ENCODE data around the gene POLL.

Gene POLL

DNA sequence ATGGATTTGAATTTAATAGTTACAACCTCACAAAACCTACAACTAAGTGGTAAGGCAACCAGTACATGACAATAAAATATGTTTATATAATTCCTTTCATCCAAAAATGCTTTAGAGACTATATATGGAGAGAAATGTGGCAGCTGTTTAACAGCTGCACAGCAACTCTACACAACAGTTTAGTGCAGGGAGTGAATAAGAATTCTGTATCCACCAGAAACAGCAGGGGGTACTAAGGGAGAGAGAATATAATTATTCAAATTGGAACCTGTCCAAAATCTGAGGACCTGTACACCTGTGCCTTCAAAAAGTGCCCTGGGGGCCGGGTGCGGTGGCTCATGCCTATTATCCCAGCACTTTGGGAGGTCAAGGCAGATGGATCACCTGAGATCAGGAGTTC, 49.6 kb downstream of the POLL start:
- Histone ChIP-seq H3K4me1 (no peaks in the 10 kb centered on the region), H2AFZ (no peak overlapping the region), H3K4me2 (ENCODE audit: low read length) (no peak overlapping the region), H3K4me3 (ENCODE audit: low read depth, low read length) (no peak overlapping the region), H3K9ac (no peak overlapping the region), H3K9me3 (ENCODE audit: control insufficient read depth, low read length) (no peaks in the 10 kb centered on the region), H3K36me3 (ENCODE audit: control insufficient read depth, insufficient read depth, low read length) (no peaks in the 10 kb centered on the region), H3K79me2 (peaks cover 2% of the 10 kb centered on the region), H3K27me3 (ENCODE audit: control insufficient read depth, insufficient read depth, low read length) (no peaks in the 10 kb centered on the region), H3K27ac (no peak overlapping the region)
- TF ChIP-seq, protein P1, sequence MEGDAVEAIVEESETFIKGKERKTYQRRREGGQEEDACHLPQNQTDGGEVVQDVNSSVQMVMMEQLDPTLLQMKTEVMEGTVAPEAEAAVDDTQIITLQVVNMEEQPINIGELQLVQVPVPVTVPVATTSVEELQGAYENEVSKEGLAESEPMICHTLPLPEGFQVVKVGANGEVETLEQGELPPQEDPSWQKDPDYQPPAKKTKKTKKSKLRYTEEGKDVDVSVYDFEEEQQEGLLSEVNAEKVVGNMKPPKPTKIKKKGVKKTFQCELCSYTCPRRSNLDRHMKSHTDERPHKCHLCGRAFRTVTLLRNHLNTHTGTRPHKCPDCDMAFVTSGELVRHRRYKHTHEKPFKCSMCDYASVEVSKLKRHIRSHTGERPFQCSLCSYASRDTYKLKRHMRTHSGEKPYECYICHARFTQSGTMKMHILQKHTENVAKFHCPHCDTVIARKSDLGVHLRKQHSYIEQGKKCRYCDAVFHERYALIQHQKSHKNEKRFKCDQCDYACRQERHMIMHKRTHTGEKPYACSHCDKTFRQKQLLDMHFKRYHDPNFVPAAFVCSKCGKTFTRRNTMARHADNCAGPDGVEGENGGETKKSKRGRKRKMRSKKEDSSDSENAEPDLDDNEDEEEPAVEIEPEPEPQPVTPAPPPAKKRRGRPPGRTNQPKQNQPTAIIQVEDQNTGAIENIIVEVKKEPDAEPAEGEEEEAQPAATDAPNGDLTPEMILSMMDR (IDR thresholded peaks at IDR 0.05) = no peak

DNA sequence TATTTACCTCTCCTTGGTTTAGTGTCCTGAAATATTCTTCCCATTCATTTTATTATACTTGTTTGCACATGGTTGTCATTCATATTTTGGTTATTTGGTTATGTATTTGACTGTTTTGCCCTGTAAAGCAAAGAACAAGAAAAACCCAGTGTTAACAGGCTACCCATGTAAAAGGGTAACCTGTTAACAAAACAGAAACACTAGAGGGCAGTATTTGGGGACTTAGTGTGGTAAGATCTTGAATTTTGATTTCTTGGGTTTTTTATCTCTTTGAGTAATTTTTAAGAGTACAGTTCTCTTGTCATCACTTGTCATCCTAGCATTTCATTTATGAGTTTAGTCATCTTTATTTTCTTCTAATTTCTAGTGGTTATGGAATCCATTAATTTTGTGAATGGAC, 51.3 kb downstream of the POLL start:
- Histone ChIP-seq H3K4me3 (ENCODE audit: low read depth, low read length) (no peak overlapping the region), H3K4me2 (ENCODE audit: low read length) (no peak overlapping the region), H3K9me3 (ENCODE audit: control insufficient read depth, low read length) (no peaks in the 10 kb centered on the region), H2AFZ (no peak overlapping the region), H3K27ac (no peak overlapping the region), H3K36me3 (ENCODE audit: control insufficient read depth, insufficient read depth, low read length) (no peaks in the 10 kb centered on the region), H3K9ac (no peak overlapping the region), H3K27me3 (ENCODE audit: control insufficient read depth, insufficient read depth, low read length) (no peaks in the 10 kb centered on the region), H3K79me2 (peaks cover 2% of the 10 kb centered on the region), H3K4me1 (no peaks in the 10 kb centered on the region)
- TF ChIP-seq, protein P1 (IDR thresholded peaks at IDR 0.05) = peak; percentile 48

DNA sequence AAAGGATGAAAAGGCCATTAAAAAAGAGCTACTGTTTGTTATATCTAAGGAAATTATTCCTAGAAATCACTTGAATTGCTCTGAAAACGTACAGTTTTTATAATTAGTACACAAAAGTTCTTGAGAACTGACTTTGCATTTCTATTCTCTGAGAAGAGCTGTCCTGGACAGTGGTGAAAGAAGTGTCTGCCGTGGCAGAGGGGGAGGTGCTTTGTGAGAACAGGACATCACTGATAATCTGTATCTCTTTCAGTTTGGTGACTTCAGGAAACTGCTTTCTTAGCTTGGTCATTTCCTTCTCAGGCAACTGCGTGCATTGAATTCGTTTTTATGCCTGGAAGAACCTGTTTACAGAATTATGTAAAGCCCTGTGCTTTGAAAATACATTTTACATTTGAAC, 52.1 kb downstream of the POLL start:
- Histone ChIP-seq H3K4me2 (ENCODE audit: low read length) (no peak overlapping the region), H3K27ac (no peak overlapping the region), H2AFZ (no peak overlapping the region), H3K4me3 (ENCODE audit: low read depth, low read length) (no peak overlapping the region), H3K9me3 (ENCODE audit: control insufficient read depth, low read length) (no peaks in the 10 kb centered on the region), H3K79me2 (peaks cover 2% of the 10 kb centered on the region), H3K4me1 (no peaks in the 10 kb centered on the region), H3K27me3 (ENCODE audit: control insufficient read depth, insufficient read depth, low read length) (no peaks in the 10 kb centered on the region), H3K36me3 (ENCODE audit: control insufficient read depth, insufficient read depth, low read length) (no peaks in the 10 kb centered on the region), H3K9ac (no peak overlapping the region)
- TF ChIP-seq, protein P1 (IDR thresholded peaks at IDR 0.05) = no peak

DNA sequence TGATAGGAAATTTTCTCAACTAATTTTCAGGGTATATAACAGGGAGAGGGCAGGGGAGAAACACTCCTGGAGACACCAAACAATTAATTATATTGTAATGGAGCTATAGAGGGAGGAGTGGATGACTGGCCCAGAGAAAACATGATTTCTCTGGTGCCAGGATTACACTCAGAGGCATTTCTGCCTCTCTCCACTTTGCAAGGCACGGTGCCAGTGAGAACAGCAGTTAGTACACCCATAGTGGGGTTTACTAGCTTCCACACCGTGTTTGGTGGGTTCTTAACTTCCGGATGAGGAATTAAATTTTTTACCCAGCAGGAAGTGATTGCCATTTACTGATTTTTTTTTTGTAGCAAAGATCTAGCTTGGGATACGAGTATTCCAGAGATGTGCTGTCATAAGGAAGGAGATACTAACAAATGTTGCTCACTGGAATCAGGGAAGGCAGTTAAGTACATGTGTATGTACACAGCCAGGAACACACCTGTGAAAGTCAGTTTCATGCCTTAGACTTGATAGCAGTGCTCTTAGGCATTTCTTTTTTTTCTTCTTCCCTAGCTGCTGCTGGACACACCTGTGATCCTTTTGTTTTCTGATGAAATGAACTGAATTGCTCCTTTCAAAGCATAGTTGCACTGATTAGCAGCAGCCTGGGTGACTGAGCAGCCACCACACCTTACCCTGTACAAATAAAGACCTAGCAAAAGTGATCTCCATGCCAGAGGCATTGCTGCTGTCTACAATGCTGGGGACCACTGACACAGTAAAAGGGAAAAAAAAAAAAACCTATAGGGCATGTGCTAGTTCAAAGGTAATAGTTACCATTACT, 58.1 kb downstream of the POLL start:
- TF ChIP-seq, protein P1 (IDR thresholded peaks at IDR 0.05) = no peak
- no peak overlapping the region for H3K4me3 ChIP-seq (ENCODE audit: low read depth, low read length)
- no peaks in the 10 kb centered on the region for H3K4me1 ChIP-seq
- no peaks in the 10 kb centered on the region for H3K27me3 ChIP-seq (ENCODE audit: control insufficient read depth, insufficient read depth, low read length)
- no peaks in the 10 kb centered on the region for H3K36me3 ChIP-seq (ENCODE audit: control insufficient read depth, insufficient read depth, low read length)
- H3K9me3 ChIP-seq (ENCODE audit: control insufficient read depth, low read length) = no peaks in the 10 kb centered on the region
- H2AFZ ChIP-seq = no peak overlapping the region
- no peak overlapping the region for H3K4me2 ChIP-seq (ENCODE audit: low read length)
- no peak overlapping the region for H3K9ac ChIP-seq
- no peak overlapping the region for H3K27ac ChIP-seq
- H3K79me2 ChIP-seq = peaks cover 2% of the 10 kb centered on the region

DNA sequence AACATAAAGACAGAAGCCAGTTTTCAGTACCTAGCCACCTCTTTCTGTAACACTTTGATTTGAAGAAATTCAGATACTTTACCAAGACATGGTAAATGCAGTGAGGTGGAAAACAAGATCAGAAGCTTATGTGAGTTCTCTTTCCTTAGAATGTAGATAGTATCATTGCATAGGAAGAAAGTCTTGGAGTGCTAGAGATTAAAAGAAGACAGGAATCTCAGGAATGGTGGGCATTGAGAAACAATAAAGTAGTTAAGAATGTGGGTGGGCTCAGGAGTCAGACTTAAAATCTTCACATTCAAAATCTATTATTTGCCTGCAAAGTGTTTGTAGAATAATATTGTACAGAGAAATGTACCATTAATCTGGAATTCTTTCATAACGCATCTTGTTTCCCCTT, 58.9 kb downstream of the POLL start:
- H3K9me3 ChIP-seq (ENCODE audit: control insufficient read depth, low read length) = no peaks in the 10 kb centered on the region
- no peaks in the 10 kb centered on the region for H3K4me1 ChIP-seq
- TF ChIP-seq, protein P1 (IDR thresholded peaks at IDR 0.05) = no peak
- H3K4me2 ChIP-seq (ENCODE audit: low read length) = no peak overlapping the region
- no peak overlapping the region for H3K27ac ChIP-seq
- H3K9ac ChIP-seq = no peak overlapping the region
- H3K27me3 ChIP-seq (ENCODE audit: control insufficient read depth, insufficient read depth, low read length) = no peaks in the 10 kb centered on the region
- H2AFZ ChIP-seq = no peak overlapping the region
- H3K79me2 ChIP-seq = peaks cover 2% of the 10 kb centered on the region
- no peak overlapping the region for H3K4me3 ChIP-seq (ENCODE audit: low read depth, low read length)
- no peaks in the 10 kb centered on the region for H3K36me3 ChIP-seq (ENCODE audit: control insufficient read depth, insufficient read depth, low read length)
